HL-60 (cell line): Measurements from ENCODE around the gene SLC40A1.

Experiments used
- DNase-seq, 2 experiments: peaks; one replicate each; pipeline ENCODE4 v3.0.0-alpha.2; 2010 to 2020; ENCODE audit warnings: low read depth in 1 of 2, low spot score in 1 of 2
- H3K27ac ChIP-seq: fragments of 250-450 bp; sonication (Bioruptor Pico); replicated peaks from 2 replicates; pipeline ENCODE4 v1.5.1; 2020; ENCODE audit warnings: mild to moderate bottlenecking, moderate library complexity
- H3K27me3 ChIP-seq: fragments of 250-450 bp; sonication (Bioruptor Pico); 2 replicates; pipeline ENCODE4 v1.5.1; 2021; ENCODE audit warnings: mild to moderate bottlenecking, moderate library complexity; ENCODE audit not compliant: insufficient read depth, poor library complexity, severe bottlenecking
- H3K4me3 ChIP-seq: replicated peaks from 2 replicates; pipeline ENCODE4 v1.5.1; 2011; ENCODE audit warnings: mild to moderate bottlenecking, control low read depth, low read length; ENCODE audit not compliant: insufficient read depth
- CTCF ChIP-seq: IDR thresholded peaks from one replicate; pipeline ENCODE4 v1.5.1; 2011; ENCODE audit warnings: low read length, control low read depth, inconsistent platforms; ENCODE audit not compliant: insufficient read depth
- GABPA ChIP-seq: IDR thresholded peaks from 2 replicates; pipeline ENCODE4 v1.6.1; 2012; ENCODE audit warnings: low read depth
- POLR2AphosphoS5 ChIP-seq: IDR thresholded peaks from 2 replicates; pipeline ENCODE4 v1.6.1; 2012; ENCODE audit warnings: low read depth
- REST ChIP-seq: IDR thresholded peaks from 2 replicates; pipeline ENCODE4 v1.6.1; 2012; ENCODE audit warnings: low read depth; ENCODE audit not compliant: insufficient replicate concordance
- SPI1 ChIP-seq: IDR thresholded peaks from 2 replicates; pipeline ENCODE4 v1.6.1; 2012; ENCODE audit warnings: low read depth, mild to moderate bottlenecking, borderline replicate concordance

SLC40A1 gene

GRCh38 chr2:189627789-189628188, 47.2 kb upstream of the SLC40A1 start:
- H3K27ac ChIP-seq = no peak overlapping the region
- no peak for TF ChIP-seq SPI1
- no peak for TF ChIP-seq GABPA
- TF ChIP-seq POLR2AphosphoS5 = no peak
- TF ChIP-seq REST = no peak
- no peak for TF ChIP-seq CTCF
- no peak for DNase-seq
- H3K27me3 ChIP-seq = no peaks in the 10 kb centered on the region
- no peak overlapping the region for H3K4me3 ChIP-seq

GRCh38 chr2:189625636-189626035, 45.0 kb upstream of the SLC40A1 start:
- no peaks in the 10 kb centered on the region for H3K27me3 ChIP-seq
- no peak overlapping the region for H3K4me3 ChIP-seq
- TF ChIP-seq REST (no peak), GABPA (no peak), CTCF (no peak), SPI1 (no peak), POLR2AphosphoS5 (no peak)
- no peak for DNase-seq
- no peak overlapping the region for H3K27ac ChIP-seq

- TF ChIP-seq SPI1 = no peak
- Histone ChIP-seq H3K4me3 (no peak overlapping the region), H3K27ac (no peak overlapping the region), H3K27me3 (no peaks in the 10 kb centered on the region)
- no peak for DNase-seq
Measured at GRCh38 chr2:189624648-189625355, 44.2 kb upstream of the SLC40A1 start.

GRCh38 chr2:189623049-189623448, 42.5 kb upstream of the SLC40A1 start:
- Histone ChIP-seq H3K27ac (no peak overlapping the region), H3K27me3 (no peaks in the 10 kb centered on the region), H3K4me3 (no peak overlapping the region)
- TF ChIP-seq REST = no peak
- no peak for TF ChIP-seq CTCF
- no peak for TF ChIP-seq SPI1
- no peak for TF ChIP-seq POLR2AphosphoS5
- no peak for TF ChIP-seq GABPA
- no peak for DNase-seq
